ENCODE data around the gene NBAS.
"Not testable (repeated sequence)": the region's sequence is repeated elsewhere in the genome, so short reads cannot be mapped to it uniquely, and the experiment has no call there.

NBAS gene

GRCh38 chr2:15557887-15558311 is 3.2 kb downstream of the NBAS start:
- DNase-seq, result no peak

- DNase-seq, result no peak
These were observed 4.7 kb downstream of the NBAS start for GRCh38 chr2:15556311-15556930.

- DNase-seq, result no peak
These were observed 5.4 kb downstream of the NBAS start for GRCh38 chr2:15555760-15556193.

GRCh38 chr2:15554525-15555218 is 6.5 kb downstream of the NBAS start:
- no peak for DNase-seq

- no peak for DNase-seq
These were observed 7.2 kb downstream of the NBAS start for GRCh38 chr2:15553951-15554350.

- no peak for DNase-seq
These were observed 7.6 kb downstream of the NBAS start for GRCh38 chr2:15553519-15553918.

- no peak for DNase-seq
These were observed 12.2 kb downstream of the NBAS start for GRCh38 chr2:15548974-15549373.

- DNase-seq, result no peak
These were observed 13.8 kb downstream of the NBAS start for GRCh38 chr2:15547115-15547876.

GRCh38 chr2:15546297-15547098 is 14.6 kb downstream of the NBAS start:
- no peak for DNase-seq

- DNase-seq, result no peak
These were observed 16.9 kb downstream of the NBAS start for GRCh38 chr2:15544227-15544626.

GRCh38 chr2:15543541-15543940 is 17.6 kb downstream of the NBAS start:
- no peak for DNase-seq

- DNase-seq, result no peak
These were observed 18.1 kb downstream of the NBAS start for GRCh38 chr2:15543053-15543452.

- DNase-seq, result not testable (repeated sequence)
These were observed 18.9 kb downstream of the NBAS start for GRCh38 chr2:15542269-15542668.

- not testable (repeated sequence) for DNase-seq
These were observed 20.6 kb downstream of the NBAS start for GRCh38 chr2:15540523-15540922.

- DNase-seq, result no peak
These were observed 21.1 kb downstream of the NBAS start for GRCh38 chr2:15539999-15540398.

GRCh38 chr2:15538792-15539191 is 22.3 kb downstream of the NBAS start:
- DNase-seq, result no peak

GRCh38 chr2:15533860-15534480 is 27.2 kb downstream of the NBAS start:
- DNase-seq, result no peak

- no peak for DNase-seq
These were observed 28.1 kb downstream of the NBAS start for GRCh38 chr2:15532996-15533395.

GRCh38 chr2:15531095-15531854 is 29.9 kb downstream of the NBAS start:
- DNase-seq, result no peak

GRCh38 chr2:15527074-15527739 is 33.9 kb downstream of the NBAS start:
- no peak for DNase-seq

GRCh38 chr2:15521641-15522181 is 39.4 kb downstream of the NBAS start:
- DNase-seq, result no peak

All from eye (tissue), 1 donor.